Spinal cord (tissue), 10 donors: ENCODE measurements around the gene KLHL29. TPM values are rescaled to one million over a fixed set of nuclear protein-coding genes. Genes with fewer than 3 reads are reported as not detected.
A peak's percentile ranks its signal among the peaks of the same experiment; 100 is the strongest.

Experiments
- DNase-seq, 6 donors: peaks; one replicate each; pipeline versions ENCODE4 v3.0.0 to v3.0.0-alpha.2; 2013 to 2015; ENCODE audit warnings: low spot score in 6 of 6, low read depth in 4 of 6
- H3K27ac ChIP-seq: one replicate; pipeline ENCODE4 v1.5.1; 2013; ENCODE audit warnings: low read depth, low read length, control low read depth
- H3K27me3 ChIP-seq: one replicate; pipeline ENCODE4 v1.6.1; 2013; ENCODE audit warnings: low read length; ENCODE audit not compliant: control insufficient read depth, insufficient read depth
- H3K36me3 ChIP-seq: one replicate; pipeline ENCODE4 v1.6.1; 2013; ENCODE audit warnings: low read length; ENCODE audit not compliant: control insufficient read depth, insufficient read depth
- H3K4me1 ChIP-seq: one replicate; pipeline ENCODE4 v1.6.1; 2013; ENCODE audit warnings: low read length; ENCODE audit not compliant: control insufficient read depth, insufficient read depth
- H3K4me3 ChIP-seq: one replicate; pipeline ENCODE4 v1.5.1; 2013; ENCODE audit warnings: low read depth, low read length, control low read depth
- H3K9me3 ChIP-seq: one replicate; pipeline ENCODE4 v1.6.1; 2013; ENCODE audit warnings: low read length; ENCODE audit not compliant: control insufficient read depth, insufficient read depth
- WGBS: methylation state at CpG from one replicate; pipeline ENCODE4 v1.1.5; 2013; ENCODE audit warnings: missing lambda C conversion rate; ENCODE audit not compliant: insufficient coverage; 5-methylcytosine and 5-hydroxymethylcytosine counted together
- polyA plus RNA-seq, 2 donors: library from polyadenylated mRNA; unstranded; fragments of 120-200 nt; gene quantifications; one replicate each; pipeline ENCODE4 v1.2.1, GENCODE V29; 2013; ENCODE audit not compliant: insufficient read length in 2 of 2
- total RNA-seq, 2 donors: library from RNA; depleted of rRNA in 1 of 2; stranded (reverse); fragments of 120-200 nt in 1 of 2; fragments of >200 nt in 1 of 2; gene quantifications; one replicate each; pipeline versions ENCODE4 v1.2.3 to v1.2.4, GENCODE V29; 2013 to 2014
- donor health status: healthy.

KLHL29 gene
- total and polyA plus RNA-seq, 4 donors = 8.7 to 19.4 (median 14.0) TPM

DNA sequence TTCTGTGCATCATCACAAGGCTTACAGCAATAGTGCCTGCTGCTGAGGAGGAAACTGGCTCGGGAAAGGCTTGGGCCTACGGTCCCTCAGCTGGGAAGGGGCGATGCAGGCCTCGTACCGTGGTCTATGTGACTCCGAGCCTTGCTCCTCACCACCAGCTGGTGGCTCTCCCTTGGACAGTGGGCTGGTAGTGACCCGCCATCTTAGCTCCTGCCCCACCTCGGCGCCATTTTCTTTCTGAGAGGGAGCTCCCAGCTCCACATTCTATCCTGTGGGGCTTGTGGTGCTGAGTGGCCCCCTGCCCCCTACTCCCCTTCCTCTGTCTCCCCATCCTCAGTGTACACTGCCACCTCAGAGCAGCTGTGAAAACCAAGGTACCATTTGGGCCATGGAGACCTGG lies 255.7 kb downstream of the KLHL29 start:
- H3K27me3 ChIP-seq = no peaks in the 10 kb centered on the region
- H3K4me3 ChIP-seq = no peak overlapping the region
- 95% methylated on average over 6 of the region's 9 CpGs for WGBS
- no peak overlapping the region for H3K27ac ChIP-seq
- H3K4me1 ChIP-seq = peaks cover 28% of the 10 kb centered on the region
- H3K9me3 ChIP-seq = no peaks in the 10 kb centered on the region
- H3K36me3 ChIP-seq = peaks cover 30% of the 10 kb centered on the region
- DNase-seq = no peak

DNA sequence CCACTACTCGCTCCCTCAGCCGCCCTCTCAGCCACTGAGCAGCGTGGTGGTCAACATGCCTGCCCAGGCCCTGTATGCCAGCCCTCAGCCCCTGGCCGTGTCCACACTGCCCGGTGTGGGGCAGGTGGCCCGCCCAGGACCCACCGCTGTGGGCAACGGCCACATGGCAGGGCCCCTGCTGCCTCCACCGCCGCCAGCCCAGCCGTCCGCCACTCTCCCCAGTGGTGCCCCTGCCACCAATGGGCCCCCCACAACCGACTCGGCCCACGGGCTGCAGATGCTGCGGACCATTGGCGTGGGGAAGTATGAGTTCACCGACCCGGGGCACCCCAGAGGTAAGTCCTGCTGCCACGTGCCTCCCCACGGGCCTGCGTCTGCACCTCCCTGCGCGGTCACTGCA lies 257.5 kb downstream of the KLHL29 start:
- no peak for DNase-seq
- Histone ChIP-seq H3K27ac (no peak overlapping the region), H3K4me1 (peaks cover 9% of the 10 kb centered on the region), H3K4me3 (no peak overlapping the region), H3K27me3 (no peaks in the 10 kb centered on the region), H3K36me3 (peaks cover 35% of the 10 kb centered on the region), H3K9me3 (no peaks in the 10 kb centered on the region)
- 98% methylated on average over 22 of the region's 24 CpGs for WGBS

DNA sequence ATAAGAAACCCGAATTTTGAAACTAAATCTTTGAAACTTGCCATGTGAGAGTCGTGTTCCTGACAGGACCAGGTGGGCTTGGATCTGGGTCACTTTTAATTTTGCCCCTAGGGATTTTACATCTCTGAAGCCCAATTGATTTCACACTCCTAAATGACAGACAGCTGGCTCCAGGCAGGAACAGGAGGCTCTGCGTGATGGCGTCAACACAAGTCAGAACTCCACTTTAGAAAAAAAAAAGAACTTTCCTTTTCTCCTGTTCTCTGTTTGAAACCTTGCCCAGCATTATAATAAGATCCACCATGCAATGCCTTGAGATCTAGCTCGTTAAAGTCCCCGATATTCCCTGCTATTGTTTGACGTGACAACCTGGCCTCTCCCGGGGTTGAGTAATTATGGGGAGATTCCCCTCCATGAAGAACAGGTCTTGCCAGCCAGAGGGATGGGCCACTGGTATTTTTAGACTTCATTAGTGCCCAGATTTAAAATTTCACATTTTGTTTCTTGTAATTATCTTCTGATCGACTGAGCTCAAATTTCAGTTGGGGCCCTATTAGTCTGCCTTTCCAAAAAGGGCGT lies 260.3 kb downstream of the KLHL29 start:
- Histone ChIP-seq H3K4me3 (no peak overlapping the region), H3K4me1 (peaks cover 6% of the 10 kb centered on the region), H3K27me3 (no peaks in the 10 kb centered on the region), H3K36me3 (peaks cover 45% of the 10 kb centered on the region), H3K27ac (no peak overlapping the region), H3K9me3 (no peaks in the 10 kb centered on the region)
- 69% methylated on average over 5 of the region's 10 CpGs for WGBS
- peak in 1 of 6 donors; percentile 49 for DNase-seq

DNA sequence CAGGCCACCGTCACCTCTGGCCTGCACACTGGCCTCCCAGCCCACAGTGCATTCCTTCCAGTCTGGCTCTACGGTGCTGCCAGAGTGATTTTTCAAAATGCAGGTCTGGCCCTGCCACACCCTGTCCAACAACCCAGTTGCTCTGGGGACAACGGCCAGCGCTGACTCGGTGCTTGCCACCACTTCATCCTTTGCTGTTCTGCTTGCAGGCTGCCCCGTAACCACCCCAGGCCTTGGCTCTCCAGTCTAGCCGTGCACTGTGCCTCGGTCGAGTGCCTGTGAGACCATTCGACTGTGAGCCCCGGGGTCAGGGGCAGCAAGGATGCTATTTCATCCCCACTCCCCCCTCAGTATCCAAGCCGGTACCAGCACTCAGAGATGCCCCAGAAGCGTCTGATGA lies 262.6 kb downstream of the KLHL29 start:
- Histone ChIP-seq H3K27me3 (no peaks in the 10 kb centered on the region), H3K4me1 (peaks cover 6% of the 10 kb centered on the region), H3K4me3 (no peak overlapping the region), H3K27ac (no peak overlapping the region), H3K36me3 (peaks cover 29% of the 10 kb centered on the region), H3K9me3 (no peaks in the 10 kb centered on the region)
- DNase-seq = no peak
- 95% methylated on average over 13 of the region's 13 CpGs for WGBS

DNA sequence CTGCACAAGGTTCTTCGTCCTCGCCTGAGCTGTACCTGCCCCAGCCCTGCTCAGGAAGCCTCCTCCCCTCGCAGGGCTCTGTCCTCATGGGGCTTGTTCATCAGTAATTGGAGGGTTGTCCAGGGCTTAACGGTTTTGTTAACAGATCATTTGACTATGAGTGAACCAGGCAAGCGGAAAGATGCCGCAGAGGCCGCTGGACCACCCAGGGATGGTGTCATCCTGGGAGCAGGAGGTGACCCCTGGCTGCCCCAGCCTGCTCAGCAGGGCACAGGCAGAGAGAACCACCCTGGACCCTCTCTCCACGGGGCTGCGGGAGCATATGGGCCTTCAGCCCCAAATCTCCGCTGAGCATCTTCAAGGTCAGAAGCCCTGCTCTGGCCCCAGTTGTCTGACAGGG lies 264.3 kb downstream of the KLHL29 start:
- Histone ChIP-seq H3K27me3 (no peaks in the 10 kb centered on the region), H3K9me3 (no peaks in the 10 kb centered on the region), H3K4me3 (no peak overlapping the region), H3K4me1 (peaks cover 6% of the 10 kb centered on the region), H3K27ac (no peak overlapping the region), H3K36me3 (peaks cover 21% of the 10 kb centered on the region)
- no peak for DNase-seq
- WGBS = 61% methylated on average over 9 of the region's 10 CpGs

DNA sequence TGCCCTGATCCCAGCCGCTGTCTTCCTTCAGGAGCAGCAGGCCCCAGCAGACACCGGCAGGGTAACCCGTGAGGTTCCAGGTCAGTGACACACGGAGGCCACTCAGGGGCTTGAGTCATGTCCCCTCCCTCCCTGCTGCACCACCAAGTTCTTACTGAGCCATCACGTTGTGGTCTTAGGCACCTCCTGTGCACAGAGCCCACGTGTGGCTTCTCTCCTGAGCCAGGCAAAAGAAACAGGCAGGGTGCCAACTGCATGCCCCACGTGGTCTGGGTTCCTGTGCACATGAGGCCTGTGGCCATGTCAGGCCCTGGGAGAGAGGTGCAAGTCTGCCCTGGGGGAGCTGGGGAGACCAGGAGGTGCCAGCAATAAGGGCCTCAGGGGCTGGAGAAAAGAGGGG lies 264.8 kb downstream of the KLHL29 start:
- Histone ChIP-seq H3K4me3 (no peak overlapping the region), H3K9me3 (no peaks in the 10 kb centered on the region), H3K27ac (no peak overlapping the region), H3K36me3 (peaks cover 21% of the 10 kb centered on the region), H3K4me1 (peaks cover under 1% of the 10 kb centered on the region), H3K27me3 (no peaks in the 10 kb centered on the region)
- no peak for DNase-seq
- 53% methylated on average over 7 of the region's 7 CpGs for WGBS

DNA sequence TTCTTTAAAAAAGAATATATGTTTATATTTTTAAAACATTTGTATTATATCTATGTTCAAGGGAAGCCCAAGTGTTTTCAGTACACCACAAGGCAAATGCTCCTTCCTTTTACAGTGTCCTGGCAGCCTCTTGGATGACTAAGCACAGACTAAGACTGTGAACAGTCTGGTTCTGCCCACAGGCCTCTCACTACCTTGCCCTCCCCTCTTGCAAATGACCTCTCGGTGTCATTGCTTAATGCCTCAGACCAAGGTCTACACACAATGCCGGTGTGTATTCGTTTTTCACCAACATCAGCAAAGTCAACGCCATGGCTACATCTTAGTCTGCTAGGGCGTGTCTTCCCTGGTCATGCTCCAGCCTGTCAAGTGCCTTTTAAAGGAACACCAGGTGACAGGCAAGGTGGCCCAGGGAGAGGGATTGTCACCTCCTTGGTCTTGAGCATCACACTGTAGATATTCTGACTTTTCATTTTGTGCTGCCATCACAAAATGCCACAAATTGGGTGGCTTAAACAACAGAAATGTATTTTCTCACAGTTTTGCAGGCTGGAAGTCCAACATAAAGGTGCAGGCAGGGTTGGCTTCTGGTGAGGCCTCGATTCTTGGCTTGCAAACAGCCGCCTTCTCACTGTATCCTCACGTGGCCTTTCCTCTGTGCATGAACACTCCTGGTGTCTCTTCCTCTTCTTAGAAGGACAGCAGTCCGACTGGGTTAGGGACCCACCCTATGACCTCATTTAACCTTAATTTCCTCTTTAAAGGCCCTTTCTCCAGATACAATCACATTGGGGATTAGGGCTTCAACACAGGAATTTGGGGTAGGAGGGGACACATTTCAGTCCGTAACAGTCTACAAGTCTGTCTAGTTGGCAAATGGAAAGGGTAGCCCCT lies 266.5 kb downstream of the KLHL29 start:
- Histone ChIP-seq H3K27me3 (no peaks in the 10 kb centered on the region), H3K27ac (no peak overlapping the region), H3K9me3 (no peaks in the 10 kb centered on the region), H3K4me3 (no peak overlapping the region), H3K4me1 (peaks cover 12% of the 10 kb centered on the region), H3K36me3 (peaks cover 23% of the 10 kb centered on the region)
- 92% methylated on average over 8 of the region's 10 CpGs for WGBS
- DNase-seq = no peak

DNA sequence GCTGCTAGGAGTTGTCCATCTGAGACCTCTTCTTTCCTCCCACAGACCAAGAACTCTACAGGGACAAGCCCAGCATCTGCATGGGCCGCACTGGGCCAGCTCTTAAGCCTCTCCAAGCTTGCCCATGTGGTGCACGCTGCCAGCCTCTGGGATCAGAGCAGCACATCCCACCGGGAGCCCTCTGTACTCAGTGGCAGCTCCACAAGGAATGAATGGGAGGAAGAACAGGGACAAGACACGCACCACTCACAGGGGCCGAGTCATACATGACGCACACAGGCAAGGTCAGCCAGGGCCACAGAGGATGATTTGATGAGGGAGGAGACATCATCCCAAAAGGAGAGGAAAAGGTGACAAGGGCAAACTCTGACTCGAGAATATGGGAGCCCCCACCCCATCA lies 268.3 kb downstream of the KLHL29 start:
- DNase-seq = no peak
- H3K4me3 ChIP-seq = no peak overlapping the region
- peaks cover 22% of the 10 kb centered on the region for H3K36me3 ChIP-seq
- no peaks in the 10 kb centered on the region for H3K9me3 ChIP-seq
- no peak overlapping the region for H3K27ac ChIP-seq
- 95% methylated on average over 4 of the region's 7 CpGs for whole genome bisulfite sequencing
- no peaks in the 10 kb centered on the region for H3K27me3 ChIP-seq
- H3K4me1 ChIP-seq = peaks cover 29% of the 10 kb centered on the region

DNA sequence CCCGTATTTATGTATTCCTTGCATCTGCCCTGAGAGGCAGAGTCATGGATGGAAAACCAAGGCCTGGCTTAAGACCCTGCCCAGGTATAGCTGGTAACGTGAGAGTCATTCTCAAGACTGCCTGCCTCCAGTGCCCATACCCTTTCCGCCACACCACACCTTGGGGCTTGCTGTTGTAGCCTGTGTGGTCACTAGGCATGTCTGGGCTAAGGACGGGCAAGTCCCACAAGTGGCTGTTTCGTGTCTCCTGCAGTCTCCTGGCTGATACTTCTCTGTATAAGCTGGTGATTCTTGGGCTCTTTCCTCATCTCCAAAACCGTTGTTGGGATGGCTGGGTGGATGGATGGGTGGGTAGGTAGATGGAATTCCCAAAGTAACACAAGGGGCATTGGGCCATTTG lies 269.8 kb downstream of the KLHL29 start:
- Histone ChIP-seq H3K36me3 (peaks cover 29% of the 10 kb centered on the region), H3K4me3 (no peak overlapping the region), H3K27ac (no peak overlapping the region), H3K4me1 (peaks cover 32% of the 10 kb centered on the region), H3K9me3 (no peaks in the 10 kb centered on the region), H3K27me3 (no peaks in the 10 kb centered on the region)
- DNase-seq = no peak
- WGBS = no CpG with 5 or more reads among the region's 6 CpGs
